Astrocyte of the cerebellum (primary cell): ENCODE measurements around the gene SKOR1.
A peak's percentile ranks its signal among the peaks of the same experiment; 100 is the strongest.

Experiments
- DNase-seq: peaks from one replicate; pipeline ENCODE4 v3.0.0-alpha.2; 2011; ENCODE audit warnings: low read depth
- H3K4me3 ChIP-seq: 2 replicates; pipeline ENCODE4 v1.5.1; 2011; ENCODE audit warnings: mild to moderate bottlenecking, low read depth, low read length, moderate library complexity
- in situ Hi-C: cut with HindIII; loops from 2 replicates; pipeline ENCODE4 v1.10.0; 2017; ENCODE audit warnings: low sequenced_read_pairs
- TF ChIP-seq, protein P1 (sequence below): IDR thresholded peaks from 2 replicates; pipeline ENCODE4 v1.5.1; 2012; ENCODE audit warnings: low read length, low read depth, moderate library complexity, mild to moderate bottlenecking; ENCODE audit errors: missing control alignments

The SKOR1 gene

DNA sequence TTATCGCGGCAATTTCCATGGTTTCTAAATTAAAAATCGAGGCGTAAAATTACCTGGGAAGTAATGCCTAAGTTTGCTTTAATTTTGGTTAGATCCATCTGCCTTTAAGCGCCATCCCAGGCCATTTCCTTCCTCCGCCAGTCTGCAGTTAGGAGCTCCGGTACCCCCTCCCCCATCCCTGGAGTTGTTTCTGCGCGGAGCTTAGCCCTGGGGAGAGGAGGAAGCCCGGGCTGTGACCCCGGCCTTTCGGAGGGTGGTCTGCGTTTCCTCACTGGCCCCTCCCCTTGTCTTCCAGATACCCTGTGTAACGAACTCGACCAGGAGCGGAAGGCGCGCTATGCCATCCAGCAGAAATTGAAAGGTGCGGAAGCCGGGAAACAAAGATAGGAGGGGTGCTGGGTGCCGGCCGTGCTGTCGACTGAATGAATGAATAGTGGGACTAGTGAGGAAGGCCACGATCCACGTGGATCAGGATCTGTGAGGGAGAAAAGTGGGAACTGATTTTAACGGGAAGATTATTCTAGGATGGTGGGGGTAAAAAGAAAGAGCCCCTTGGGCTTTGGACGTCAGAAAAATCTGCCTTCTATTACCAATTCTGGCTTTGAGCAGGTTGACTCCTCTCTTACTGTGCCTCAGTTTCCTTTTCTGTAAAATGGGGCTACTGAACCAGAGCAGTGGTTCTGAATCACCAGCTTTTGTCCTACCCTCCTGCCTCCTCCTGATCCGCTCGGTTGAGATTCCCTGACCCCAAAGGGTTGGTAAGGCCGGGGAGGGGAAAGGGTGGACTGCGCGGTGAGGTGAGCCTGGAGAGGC, 7.8 kb downstream of the SKOR1 start:
- TF ChIP-seq, protein P1, sequence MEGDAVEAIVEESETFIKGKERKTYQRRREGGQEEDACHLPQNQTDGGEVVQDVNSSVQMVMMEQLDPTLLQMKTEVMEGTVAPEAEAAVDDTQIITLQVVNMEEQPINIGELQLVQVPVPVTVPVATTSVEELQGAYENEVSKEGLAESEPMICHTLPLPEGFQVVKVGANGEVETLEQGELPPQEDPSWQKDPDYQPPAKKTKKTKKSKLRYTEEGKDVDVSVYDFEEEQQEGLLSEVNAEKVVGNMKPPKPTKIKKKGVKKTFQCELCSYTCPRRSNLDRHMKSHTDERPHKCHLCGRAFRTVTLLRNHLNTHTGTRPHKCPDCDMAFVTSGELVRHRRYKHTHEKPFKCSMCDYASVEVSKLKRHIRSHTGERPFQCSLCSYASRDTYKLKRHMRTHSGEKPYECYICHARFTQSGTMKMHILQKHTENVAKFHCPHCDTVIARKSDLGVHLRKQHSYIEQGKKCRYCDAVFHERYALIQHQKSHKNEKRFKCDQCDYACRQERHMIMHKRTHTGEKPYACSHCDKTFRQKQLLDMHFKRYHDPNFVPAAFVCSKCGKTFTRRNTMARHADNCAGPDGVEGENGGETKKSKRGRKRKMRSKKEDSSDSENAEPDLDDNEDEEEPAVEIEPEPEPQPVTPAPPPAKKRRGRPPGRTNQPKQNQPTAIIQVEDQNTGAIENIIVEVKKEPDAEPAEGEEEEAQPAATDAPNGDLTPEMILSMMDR: no peak
- H3K4me3 ChIP-seq: peak overlapping the region; percentile 12
- in situ Hi-C loops: no loop called here
- DNase-seq: no peak

DNA sequence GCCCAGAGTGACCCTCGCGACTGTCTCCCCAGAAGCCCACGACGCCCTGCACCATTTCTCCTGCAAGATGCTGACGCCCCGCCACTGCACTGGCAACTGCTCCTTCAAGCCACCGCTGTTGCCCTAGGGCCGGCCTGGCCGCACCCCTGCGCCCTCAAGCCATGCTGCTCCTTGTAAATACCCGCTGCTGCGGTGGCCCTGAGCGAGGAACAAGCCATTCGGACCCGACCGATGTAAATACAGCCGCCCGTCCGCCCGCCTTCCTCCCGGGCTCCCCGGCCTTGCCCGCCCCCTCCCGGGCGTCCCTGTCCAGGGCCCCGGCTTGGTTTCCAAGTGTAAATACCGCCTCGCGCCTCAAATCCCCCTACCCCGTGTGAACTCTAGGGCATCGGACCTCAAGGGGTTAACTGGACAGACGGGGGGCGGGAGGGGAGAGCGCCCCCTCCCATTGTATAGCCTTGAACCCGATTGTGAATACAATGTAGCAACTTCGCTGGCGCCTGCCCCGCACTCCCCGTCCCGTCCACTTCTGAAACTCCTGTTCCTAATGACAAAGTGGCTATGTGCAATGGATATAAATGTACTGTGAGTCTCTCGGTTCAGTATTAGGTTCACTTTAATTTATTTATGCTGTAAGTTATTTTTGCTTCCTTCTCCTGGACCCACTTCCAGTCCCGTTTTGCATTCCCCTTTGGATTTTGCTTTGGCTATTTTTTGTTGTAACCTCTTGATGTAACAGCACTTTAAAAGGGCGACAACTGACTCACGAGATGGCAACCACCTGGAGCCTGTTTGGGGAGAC, 8.6 kb downstream of the SKOR1 start:
- in situ Hi-C loops: no loop called here
- peak overlapping the region; percentile 6 for H3K4me3 ChIP-seq
- DNase-seq: no peak
- TF ChIP-seq, protein P1: peak; percentile 57

DNA sequence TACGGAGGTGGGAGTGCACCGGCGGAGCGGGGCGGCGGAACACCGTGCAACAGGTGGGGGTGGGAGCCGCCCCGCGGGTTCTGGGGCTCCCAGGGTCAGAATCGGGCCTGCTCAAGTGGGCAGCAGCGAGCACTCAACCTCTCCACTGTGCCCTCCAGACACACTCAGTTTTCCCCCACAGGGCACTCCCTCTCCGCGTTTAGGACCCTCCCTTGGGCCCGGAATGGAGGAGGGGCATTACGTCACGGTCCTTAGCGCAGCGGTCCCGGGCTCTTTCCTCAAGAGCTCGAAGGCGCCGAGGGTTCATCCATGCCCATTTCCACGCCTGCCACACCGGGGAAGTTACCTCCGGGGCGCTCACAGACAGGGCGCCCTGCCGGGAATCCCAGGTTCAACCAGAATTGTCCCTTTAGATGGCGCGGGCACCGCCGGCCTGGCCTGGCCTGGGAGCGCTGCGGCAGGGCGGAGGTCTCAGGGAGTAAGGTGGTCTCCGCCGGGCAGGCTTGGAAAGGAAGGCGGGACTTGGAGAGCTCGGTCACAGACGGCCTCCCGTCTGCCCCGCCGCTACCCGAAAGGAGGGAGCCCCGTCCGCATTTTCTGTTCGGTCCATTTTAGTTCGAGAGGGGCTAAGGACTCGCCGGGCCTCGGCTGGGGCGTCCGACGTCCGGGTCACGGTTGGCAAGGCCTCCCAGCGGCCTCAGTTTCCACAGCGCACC, 9.4 kb downstream of the SKOR1 start:
- peak overlapping the region; percentile 4 for H3K4me3 ChIP-seq
- in situ Hi-C loops: no loop called here
- DNase-seq: no peak
- TF ChIP-seq, protein P1: no peak

DNA sequence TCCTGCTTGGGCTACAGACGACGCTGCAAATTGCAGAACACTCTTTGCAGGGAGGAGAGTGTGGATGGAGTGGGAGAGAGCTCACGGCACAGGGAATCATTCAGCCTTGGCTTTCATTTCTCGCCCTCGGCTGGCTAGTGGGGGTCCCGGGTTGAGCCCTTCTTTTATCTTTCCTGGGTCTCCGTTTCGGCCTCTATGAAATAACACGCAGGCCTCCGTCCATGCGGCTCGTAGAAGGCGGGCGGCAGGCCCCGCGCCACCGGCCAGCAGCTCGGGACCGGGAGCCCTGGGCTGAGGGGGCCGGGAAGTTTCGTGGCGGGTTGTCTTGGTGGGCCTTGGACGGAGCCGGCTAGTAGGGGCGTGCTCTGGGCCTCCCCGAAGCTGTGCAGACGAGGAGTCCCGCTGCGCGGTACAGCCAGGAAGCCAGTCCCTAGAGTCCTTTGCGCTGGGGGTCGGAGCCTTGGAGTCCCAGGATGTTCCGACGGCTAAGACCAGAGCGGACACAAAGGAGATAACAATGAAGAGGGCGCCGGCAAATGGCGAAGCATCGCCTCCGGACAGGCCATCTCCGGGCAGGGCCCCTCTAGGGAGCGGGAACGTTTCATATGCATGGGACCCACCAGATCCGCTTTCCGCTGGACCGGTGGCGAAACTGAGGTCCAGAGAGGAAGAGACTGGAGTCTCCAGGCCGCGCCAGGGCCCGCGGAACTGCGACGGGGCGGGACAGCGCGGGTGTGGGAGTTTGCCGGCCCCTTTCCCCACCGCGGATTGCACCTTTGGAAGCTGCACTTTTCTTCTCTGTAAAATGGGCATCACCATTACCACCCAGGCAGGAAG, 10.2 kb downstream of the SKOR1 start:
- in situ Hi-C loops: no loop called here
- TF ChIP-seq, protein P1: no peak
- H3K4me3 ChIP-seq: peak overlapping the region; percentile 16
- DNase-seq: no peak

DNA sequence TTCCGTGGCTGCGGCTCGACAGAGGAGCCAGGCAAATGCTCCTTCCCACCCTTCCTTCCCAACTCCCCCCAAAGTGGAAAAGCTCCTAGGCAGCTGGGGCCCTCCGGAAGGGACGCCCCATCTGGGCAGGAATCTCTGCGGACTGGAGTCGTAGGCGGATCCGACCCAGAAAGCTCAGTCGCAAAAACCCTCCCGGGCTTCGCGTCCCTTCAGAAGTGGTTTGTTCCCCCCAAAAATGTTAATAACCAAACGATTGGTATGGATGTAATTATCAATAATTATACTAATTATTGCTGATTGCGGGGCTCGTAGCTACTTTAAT, 10.8 kb downstream of the SKOR1 start:
- H3K4me3 ChIP-seq: peak overlapping the region; percentile 16
- DNase-seq: no peak
- TF ChIP-seq, protein P1: no peak
- in situ Hi-C loops: no loop called here

DNA sequence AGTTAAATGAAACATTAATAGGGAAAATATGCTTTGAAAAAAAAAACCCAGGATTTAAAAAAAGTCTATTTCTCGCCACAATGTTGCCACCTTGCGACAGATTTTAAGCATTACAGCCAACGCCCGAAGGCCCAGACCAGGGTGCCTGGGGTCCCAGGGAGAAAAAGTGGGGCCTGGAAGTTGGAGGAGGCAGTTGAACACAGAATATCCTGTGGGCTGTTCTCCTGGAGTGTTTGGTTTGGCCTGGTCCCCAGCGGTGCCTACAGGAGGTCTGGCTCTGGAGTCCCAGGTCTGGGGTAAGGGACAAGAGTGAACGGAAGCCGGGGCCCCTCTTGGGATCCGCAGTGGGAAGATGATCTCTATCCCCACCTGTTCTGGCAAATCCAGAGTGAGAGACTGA, 11.2 kb downstream of the SKOR1 start:
- TF ChIP-seq, protein P1: peak; percentile 71
- peak overlapping the region; percentile 16 for H3K4me3 ChIP-seq
- in situ Hi-C loops: no loop called here
- DNase-seq: no peak
